Femur (tissue), 1 donor: ENCODE measurements around the gene SCG3.
A peak's percentile ranks its signal among the peaks of the same experiment; 100 is the strongest.

Experiments used
- DNase-seq: peaks from one replicate; pipeline ENCODE4 v3.0.0-alpha.2; 2017

The SCG3 gene

DNA sequence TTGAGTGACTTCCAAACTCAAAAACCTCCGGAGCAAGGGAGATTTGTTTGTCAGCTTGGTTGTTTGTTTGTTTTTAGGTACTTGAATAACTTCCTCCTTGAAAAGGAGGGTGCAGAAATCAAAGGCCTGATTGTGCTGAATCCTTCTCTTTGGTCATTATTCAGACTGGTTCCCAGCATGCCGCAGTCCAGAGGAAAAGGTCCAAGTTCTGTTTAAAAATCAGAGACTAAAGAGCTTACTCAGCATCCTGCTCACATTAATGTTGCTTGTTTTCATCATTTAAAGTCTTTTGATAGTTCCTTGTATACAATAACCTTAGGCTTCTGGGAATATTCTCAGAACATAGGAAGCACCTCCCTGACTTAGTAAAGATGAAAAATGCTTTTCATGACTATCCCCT, 982 bp upstream of the SCG3 start:
- no peak for DNase-seq

DNA sequence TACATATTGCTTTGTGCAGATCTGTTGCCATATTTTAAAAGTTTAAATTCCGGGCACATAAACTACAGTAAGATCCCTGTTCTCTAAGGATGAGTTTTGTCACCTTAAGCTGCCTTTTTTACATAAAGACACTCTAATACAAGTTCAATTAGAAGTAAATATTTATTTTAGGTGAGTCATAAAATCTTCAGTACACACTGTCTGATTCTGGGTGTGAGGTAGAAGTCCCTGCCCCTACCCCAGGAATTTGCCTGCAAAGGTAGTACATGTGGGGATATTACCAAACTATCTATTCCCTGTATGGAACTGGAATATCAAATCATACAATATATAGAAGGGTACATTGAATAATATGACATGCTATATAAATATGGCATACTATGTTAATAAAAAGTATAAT, 6.3 kb downstream of the SCG3 start:
- DNase-seq = no peak

DNA sequence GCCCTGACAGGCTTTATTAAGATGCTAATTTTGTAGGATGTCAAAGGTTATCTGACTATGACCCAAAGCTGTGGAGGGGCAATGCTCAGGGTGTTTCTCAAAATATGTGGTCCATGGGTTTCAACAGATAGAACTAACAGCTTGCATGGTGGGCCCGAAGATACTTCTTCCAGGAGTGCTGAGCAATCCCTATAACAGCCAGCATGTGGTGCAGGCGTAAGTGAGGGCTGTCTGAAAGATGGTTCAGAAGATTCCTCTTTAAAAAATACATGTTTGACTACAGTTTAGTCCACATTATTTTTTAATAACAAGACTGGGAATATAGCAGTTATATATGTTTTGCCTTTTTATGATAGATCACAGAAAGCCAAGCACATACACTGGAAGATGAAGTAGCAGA, 7.6 kb downstream of the SCG3 start:
- DNase-seq = no peak

DNA sequence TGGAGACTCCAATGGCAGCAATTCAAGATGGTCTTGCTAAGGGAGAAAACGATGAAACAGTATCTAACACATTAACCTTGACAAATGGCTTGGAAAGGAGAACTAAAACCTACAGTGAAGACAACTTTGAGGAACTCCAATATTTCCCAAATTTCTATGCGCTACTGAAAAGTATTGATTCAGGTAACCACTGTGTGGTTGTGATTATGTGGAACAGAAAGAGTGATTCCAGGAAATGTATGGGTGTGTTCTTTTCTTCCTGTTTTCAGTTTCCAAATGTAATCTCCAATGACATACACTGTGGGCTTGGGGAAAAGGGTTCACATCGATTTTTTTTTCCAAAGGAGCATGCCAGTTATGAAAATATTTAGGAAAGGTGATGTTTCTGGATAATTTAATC, 10.9 kb downstream of the SCG3 start:
- DNase-seq = no peak

DNA sequence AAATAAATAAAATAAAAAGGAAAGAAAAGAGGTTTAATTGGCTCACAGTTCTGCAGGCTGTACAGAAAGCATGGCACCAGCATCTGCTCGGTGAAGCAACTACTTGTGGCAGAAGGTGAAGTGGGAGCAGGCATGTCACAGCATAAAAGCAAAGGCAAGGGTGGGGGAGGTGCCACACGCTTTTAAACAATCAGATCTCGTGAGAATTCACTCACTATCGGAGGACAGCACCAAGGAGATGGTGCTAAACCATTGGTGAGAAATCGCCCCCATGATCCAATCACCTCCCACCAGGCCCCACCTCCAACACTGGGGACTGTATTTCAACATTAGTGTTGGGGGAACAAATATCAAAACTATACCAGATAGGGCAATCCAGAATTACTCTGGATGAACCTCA, 15.3 kb downstream of the SCG3 start:
- DNase-seq = no peak

DNA sequence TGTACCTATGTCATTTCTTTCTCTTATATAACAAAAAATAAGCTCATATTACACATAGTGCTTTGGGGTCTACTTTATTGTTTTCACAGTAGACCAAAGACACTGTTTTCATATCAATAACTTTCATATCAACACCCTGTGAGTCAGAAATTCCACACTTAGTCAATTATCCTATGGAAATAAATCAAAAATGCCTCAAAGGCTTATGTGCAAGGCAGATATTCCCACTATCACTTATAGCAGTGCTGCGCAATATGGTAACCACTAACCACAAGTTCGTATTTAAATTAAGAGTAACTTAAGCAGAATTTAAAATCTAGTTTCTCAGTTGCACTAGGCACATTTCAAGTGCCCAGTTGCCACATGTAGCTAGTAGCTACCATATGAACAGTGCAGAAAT, 15.9 kb downstream of the SCG3 start:
- DNase-seq = no peak

DNA sequence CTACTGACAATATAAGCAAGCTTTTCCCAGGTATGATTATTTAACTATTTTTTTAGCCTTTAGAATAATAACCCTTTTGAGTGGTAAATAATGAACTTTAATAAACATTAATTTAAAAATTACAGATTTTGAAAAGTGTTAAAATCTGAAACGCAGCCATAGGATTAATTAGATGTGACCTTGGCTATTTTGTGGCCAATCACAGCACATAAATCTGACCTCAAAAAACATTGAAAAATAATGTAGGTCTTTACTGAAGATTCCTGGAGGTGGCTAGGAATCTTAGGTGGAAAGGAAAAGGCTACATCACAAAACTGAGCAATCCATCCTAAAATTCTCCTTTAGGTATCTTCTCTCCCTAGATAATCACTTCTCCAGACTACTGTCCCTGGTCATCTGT, 18.1 kb downstream of the SCG3 start:
- DNase-seq = no peak

DNA sequence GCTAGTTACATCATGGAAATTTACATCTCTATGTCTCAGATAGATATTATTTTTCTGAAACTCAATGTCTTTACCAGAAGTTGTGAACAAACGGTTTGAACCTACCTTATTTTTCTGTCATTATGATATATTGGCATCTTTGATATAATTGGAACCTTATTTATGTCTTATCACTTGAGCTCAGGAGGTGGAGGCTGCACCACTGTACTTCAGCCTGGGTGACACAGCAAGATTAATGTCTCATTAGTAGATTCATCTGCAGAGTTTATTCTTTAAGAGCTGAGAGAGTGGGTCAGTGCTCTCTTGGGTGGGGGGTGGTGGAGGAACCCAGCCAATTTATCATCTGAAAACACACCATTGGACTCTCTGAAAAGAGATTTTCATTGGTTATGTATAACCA, 21.4 kb downstream of the SCG3 start:
- no peak for DNase-seq

DNA sequence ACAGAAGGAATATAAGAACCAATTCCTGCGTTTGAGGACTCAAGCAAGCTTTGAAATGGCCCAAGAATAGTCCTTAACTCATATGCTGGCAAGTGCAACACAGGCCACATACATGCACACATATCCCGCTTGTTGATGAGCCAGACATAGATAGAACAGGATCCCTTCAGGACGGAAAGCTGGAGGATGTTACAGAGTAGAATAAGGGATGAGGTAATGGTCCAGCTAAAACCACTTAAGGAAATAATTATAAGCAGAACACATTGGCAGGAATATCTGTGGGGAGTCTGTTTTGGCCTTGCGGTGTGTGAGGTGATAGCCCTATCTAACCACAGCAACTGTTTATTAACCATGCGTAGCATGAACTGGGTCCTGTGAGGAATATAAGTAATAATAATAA, 25.0 kb downstream of the SCG3 start:
- peak; percentile 39 for DNase-seq

DNA sequence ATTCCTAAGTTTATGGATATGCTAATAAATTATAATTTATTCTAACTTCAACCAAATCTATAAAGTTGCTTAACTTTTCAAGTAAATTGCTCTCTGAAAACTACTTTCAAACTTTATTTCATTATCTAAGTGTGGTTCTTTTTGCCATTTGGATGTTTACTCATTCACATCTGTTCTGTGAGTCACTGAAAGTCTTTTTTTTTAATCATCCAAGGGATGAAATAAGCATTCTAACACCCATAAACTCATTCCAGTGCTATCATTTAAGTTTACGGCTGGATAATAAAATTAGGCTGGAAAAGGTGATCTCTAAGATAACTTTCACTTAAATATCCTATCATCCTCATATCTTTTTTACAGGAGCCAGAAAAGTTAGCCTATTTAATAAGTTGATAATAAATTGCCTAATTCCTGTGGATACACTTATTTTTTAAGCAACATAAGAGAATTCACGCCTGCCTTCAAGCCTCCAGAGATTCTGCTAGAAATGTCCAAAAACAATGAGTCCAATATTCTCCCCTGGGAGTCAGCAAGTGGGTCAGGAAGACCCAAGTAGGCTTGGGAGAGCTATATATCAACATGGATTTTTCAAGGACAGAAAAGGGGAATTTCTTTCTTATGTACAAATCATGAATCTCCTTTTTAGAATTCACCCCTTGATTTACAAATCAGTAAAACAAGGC, 25.8 kb downstream of the SCG3 start:
- no peak for DNase-seq

DNA sequence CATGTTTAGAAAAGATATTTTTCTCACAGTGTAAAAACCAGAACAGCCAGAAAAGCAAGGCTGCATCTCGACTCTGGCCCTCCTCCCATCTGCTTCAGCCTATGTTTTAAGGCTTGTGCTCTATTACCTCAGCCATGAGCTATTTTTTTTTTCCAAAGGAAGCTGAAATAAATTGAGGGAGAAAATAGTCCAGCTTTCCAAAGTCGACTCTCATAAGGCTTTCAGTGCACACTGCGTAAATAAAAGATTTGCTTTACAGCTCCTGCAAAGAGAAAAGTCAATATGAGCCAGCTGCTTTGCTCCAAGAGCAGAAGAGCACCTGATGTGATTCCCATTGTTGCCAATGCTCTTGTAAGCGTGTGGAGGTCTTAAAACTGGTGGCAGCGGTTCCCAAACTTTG, 26.7 kb downstream of the SCG3 start:
- DNase-seq = peak; percentile 68

DNA sequence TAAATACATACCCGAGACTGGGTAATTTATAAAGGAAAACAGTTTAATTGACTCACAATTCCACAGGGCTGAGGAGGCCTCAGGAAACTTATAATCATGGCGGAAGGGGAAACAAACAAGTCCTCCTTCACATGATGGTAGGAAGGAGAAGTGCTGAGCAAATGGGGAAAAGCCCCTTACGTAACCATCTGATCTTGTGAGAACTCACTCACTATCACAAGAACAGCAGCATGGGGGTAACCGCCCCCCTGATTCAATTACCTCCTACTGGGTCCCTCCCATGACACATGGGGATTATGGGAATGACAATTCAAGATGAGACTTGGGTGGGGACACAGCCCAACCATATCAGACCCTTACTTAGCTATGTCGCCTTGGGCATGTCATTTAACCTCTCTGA, 27.7 kb downstream of the SCG3 start:
- no peak for DNase-seq

DNA sequence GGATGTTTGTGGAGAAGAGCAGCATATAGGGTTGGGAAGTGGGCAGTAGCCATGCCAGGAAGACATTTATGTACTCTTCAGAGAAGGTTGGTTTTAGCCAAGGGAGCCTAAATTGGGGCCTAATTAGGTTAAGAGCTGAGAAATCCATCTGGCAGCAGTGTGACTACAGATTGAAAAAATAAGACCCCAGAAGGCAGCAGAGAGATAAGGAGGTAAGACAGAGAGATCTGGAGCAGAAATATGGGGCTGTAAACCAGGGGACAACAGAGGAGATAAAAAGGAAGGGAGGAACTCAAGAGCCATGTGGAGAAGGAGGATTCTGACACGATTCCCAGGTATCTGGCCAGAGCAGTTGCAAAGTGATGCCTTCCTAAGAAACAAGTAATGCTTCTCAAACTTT, 32.9 kb downstream of the SCG3 start:
- no peak for DNase-seq

DNA sequence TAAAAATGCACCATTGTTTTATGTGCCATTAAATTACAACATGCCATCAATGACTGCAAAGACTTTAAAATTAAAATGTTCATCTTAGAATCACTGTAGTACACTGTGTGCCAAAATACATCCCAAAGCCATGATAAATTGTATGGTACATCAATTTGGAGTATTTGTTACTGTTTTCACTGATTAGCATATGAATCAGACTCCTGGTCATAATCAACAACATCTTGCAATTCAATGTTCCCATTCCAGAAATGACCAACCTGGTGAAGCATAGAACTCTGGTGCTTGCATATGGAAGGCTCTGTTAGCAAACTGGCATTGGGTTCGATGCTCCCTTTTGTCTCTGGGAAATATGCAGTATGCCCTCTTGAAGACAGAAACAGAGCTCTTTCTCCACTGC, 33.6 kb downstream of the SCG3 start:
- DNase-seq = no peak

DNA sequence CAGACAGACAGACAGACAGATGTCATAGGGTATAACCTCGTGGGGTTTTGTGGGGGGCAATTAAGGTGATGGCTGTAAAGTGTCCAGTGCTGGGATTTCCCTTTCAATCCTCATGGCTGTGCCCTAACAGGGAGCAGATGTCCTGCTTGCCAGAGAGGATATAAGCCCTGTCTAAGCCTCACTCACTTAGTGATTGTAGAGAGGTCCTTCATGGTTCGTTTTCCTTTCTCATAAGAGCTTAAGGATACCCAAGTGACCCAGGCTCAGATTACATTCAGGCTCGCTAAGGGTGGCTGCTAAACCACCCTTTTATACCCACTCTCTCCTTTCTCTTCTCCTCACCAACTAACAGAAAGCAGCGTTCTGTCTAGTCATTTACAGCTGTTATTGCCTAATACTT, 36.9 kb downstream of the SCG3 start:
- DNase-seq = no peak

DNA sequence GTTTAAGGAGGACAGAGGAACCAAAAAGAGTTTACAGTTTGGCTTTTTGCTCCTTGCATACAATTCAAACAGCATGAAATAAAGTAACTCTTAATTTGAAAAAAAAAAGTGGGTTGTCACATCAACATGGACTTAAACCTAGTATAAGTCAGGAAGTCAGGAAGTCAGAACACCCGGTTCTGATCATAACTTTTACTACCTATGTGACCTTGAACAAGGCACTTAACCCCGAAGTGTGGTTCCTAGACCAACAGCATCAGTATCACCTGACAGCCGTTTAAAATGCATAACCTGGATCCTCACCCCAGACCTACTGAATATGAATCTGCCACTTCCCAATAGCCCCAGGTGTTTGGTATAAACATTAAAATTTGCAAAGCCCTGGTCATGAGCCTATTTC, 37.4 kb downstream of the SCG3 start:
- no peak for DNase-seq

DNA sequence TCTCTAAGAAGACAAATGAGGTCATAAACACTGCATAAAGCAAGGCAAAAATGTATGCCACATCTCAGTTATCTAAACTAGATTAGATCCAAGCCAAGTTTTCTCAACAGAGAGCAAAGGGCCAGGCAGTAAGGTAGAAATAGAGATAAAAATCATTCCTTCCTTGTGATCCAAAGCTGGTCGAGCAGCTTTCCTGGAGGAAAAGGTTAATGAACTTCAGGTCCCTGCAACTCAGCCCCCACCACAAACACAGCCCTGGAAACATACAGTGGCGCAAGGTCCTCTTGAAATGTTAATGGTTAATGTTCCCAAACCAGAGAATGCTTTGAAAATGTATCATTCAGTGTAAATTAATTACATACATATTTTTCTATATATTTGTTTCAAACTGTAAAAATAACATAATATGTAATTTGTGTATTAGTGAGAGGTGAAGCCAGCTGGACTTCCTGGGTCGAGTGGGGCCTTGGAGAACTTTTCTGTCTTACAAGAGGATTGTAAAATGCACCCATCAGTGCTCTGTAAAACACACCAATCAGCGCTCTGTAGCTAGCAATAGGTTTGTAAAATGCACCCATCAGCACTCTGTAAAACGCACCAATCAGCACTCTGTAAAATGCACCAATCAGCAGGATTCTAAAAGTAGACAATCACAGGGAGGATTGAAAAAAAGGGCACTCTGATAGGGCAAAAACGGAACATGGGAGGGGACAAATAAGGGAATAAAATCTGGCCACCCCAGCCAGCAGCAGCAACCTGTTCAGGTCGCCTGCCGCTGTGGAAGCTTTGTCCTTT, 39.1 kb downstream of the SCG3 start:
- DNase-seq = no peak

DNA sequence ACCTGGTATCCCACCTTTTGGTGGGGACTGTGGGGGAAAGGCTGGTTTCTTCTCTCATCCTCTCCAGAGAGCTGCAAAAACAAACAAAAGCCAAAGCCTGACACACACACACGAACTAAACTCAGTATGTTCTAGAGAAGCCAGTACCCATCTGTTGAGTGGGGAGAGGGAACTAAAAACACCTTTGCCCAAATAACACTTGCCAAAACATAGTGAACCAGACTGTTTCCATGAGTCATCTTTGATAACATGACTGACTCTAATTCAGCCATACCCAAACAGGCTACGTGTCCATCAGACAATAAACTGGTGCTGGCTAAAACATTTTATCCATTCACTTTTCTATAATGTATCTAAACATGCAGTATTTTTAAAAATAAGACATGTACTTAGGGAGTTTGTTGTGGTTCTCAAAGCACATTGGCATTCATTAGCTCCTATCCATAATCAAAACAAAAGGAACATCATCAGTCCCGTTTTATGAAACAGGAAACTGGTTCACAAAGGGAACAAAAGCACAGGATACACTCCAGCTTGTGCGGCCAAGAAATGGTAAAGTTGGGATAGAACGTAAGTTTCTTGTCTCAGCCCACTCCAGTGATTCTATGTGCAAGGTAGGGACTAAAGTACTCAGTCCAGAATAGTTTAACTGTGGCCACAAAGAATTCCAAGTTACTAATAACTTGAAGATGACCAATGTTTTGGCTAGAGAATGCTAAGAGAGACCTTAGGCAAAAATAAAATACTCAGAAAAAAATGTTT, 40.1 kb downstream of the SCG3 start:
- no peak for DNase-seq

DNA sequence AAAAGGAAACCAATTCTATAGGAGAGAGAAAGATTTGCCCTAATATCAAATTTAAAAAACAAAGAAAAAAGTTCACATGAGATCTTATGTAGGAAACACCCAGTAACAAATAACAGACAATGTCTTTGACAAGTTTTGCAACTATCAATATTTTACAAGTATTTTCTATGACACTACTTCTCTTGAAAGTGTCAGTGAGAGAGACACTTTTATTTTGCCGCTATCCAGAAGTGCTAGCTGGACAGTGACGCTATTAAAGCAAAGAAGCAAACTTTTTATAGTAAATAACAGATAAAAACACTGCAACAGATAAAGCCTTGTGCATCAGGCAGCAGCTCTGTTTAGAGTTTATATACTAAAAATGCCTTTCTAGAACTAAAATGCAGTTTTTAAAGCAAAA, 42.9 kb downstream of the SCG3 start:
- no peak for DNase-seq

DNA sequence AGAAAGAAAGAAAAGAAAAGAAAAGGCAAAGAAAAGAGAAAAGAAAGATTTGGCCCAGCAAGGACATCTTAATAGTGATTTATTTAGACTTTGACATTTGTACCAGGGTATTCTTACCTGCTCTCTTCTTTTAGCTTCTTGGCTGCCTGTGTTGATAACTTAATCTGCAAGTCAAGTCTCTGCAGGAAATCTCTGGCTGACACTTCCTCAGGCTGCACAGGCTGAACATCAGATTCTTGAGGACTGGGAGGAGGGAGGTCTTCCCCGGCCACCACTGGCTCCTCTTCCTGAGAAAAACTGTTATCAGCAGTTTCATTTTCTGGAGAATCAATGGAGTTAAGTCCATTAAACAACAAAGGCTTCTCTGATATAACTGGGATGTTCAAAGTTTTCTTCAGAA, 43.4 kb downstream of the SCG3 start:
- DNase-seq = no peak

DNA sequence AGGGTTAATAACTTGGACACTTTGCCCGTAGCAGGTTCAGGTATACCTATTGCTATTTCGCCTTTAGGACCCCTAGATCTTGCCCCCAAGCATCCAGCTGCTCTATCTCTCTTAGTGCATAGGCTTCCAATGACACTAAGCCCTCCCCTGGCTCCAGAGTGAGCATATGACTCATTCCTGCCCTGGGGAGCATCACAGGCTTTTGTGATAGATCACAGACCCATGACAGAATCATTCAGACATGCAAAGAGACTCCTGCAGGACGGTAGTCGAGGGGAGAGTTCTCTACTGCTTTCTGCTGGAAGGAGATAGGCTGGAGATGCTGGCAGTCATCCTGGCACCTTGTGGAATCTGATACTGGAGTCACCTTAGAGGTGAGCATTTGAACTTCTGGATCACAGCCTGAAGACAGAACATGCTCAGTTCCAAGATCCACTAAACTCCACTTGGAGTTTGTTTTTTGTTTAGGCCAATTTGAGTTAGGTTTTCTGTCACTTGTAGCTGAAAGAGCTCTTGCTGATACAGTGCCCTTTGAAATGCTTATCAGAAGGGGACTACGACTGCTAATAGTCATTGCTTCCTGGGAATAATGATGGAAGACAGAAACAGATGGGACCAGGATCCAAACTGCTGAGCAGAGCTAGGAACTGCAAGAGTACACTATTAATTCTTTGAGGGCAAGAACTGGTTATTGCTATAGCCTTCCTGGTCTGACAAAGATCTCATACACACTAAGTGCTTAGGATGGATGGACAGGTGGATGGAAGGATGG, 45.2 kb downstream of the SCG3 start:
- DNase-seq = no peak

DNA sequence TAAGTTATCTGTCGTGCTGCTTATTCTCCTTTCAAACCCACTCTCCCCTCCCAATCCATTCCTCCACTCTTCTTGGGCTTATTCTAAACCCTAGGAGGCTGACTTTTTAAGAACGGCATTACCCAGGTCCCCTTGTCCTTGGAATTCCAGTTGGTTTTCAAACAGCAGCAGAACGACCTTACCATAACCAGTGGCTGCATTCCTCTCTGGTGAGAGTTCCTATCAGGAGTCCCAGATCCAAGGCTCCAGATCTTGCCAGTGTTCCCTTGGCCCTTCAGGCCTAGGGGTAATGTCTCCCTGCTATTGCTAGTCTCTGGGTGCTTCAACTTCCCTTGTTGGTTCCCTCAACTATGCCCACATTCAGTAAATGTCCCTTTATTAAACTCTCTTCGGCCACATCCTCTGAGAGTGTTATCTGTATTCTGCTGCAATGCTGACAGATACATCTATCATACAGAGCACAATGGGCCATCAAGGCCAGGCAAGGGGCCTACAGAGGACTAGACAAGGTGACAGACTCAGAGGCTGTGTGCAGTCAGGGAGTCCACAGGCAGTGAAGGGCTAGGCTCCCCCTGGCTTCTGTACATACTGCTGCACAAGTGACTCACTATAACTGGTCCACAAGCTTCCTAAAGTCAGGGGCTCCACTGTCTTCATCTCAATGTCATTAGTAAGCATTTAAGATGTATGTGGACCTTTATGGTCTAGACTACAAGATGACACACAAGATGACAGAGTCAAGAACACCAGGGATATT, 46.0 kb downstream of the SCG3 start:
- no peak for DNase-seq
